Calu3 (cell line): ENCODE measurements around the gene PCARE. TPM values are rescaled to one million over a fixed set of nuclear protein-coding genes. Genes with fewer than 3 reads are reported as not detected.

Experiments used
- BruUV-seq: library from RNA; stranded (reverse); fragments of 400-500 nt; replicated peaks from 2 replicates; lab custom pipeline; 2021; lab: Mats Ljungman, UMichigan
- CTCF ChIA-PET: fragments of 300-600 bp; sonication (Branson Sonifier 250); formaldehyde crosslinking; loops from one replicate; lab custom pipeline; 2022; ENCODE audit warnings: antibody characterized with exemption; lab: Charles Lee
- DNase-seq: peaks from one replicate; pipeline ENCODE4 v3.0.0; 2022
- H3K27ac Mint-ChIP-seq: one replicate; pipeline ENCODE4 v1.8.0; 2022; ENCODE audit warnings: mixed read lengths; ENCODE audit not compliant: unreplicated experiment
- H3K27me3 Mint-ChIP-seq: one replicate; pipeline ENCODE4 v1.8.0; 2022; ENCODE audit warnings: mixed read lengths; ENCODE audit not compliant: unreplicated experiment
- H3K36me3 Mint-ChIP-seq: one replicate; pipeline ENCODE4 v1.8.0; 2022; ENCODE audit warnings: mild to moderate bottlenecking, moderate library complexity, mixed read lengths; ENCODE audit not compliant: insufficient read depth, unreplicated experiment
- H3K4me1 Mint-ChIP-seq: one replicate; pipeline ENCODE4 v1.8.0; 2022; ENCODE audit warnings: mild to moderate bottlenecking, low read depth, mixed read lengths; ENCODE audit not compliant: unreplicated experiment
- H3K4me3 Mint-ChIP-seq: one replicate; pipeline ENCODE4 v1.8.0; 2022; ENCODE audit warnings: mild to moderate bottlenecking, low read depth, moderate library complexity, mixed read lengths; ENCODE audit not compliant: unreplicated experiment
- H3K9me3 Mint-ChIP-seq: one replicate; pipeline ENCODE4 v1.8.0; 2022; ENCODE audit warnings: low read depth, mixed read lengths; ENCODE audit not compliant: unreplicated experiment
- intact Hi-C: fragments of 100-400 bp; cut with micrococcal nuclease; formaldehyde crosslinking; loops from one replicate; pipeline ENCODE4 v1.10.0; 2022; ENCODE audit not compliant: unreplicated experiment
- total RNA-seq: library from RNA; stranded (reverse); gene quantifications from 2 replicates; pipeline ENCODE4 v1.2.3, GENCODE V29; 2022
- TF ChIP-seq, protein P1 (sequence below): fragments of 200-600 bp; IDR thresholded peaks from one replicate; pipeline ENCODE4 v1.8.0; 2022; ENCODE audit warnings: antibody characterized with exemption; ENCODE audit not compliant: unreplicated experiment

PCARE gene
- total RNA-seq, 1 experiment from 2014 or later, result not detected

DNA sequence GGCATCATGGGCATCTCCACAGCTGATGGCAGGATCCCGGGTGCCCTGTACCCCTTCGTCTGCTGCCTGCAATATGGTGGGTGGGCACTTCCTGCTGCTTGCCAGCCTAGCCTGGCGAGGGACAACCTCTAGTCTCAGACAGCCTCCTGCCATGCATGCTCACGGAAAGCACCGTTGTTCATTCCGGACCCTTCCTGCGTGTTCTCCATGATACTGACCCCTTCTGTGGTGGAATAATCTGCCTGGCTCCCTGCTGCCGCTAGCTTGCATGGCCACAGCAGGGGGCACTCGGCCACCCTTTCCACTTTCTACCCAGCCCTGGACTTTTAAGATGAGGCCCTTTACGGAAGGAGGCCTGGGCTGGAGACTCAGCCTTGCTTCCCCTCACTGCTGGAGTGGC lies 12.0 kb downstream of the PCARE start:
- Mint-ChIP-seq H3K9me3 (no peaks in the 10 kb centered on the region), H3K4me1 (peaks cover 13% of the 10 kb centered on the region), H3K27me3 (no peaks in the 10 kb centered on the region), H3K4me3 (no peak overlapping the region), H3K27ac (no peak overlapping the region), H3K36me3 (no peaks in the 10 kb centered on the region)
- intact Hi-C loops, result no loop called here
- BruUV-seq, result no TSS peak
- DNase-seq, result no peak
- CTCF ChIA-PET, result no interaction called here
- TF ChIP-seq, protein P1, sequence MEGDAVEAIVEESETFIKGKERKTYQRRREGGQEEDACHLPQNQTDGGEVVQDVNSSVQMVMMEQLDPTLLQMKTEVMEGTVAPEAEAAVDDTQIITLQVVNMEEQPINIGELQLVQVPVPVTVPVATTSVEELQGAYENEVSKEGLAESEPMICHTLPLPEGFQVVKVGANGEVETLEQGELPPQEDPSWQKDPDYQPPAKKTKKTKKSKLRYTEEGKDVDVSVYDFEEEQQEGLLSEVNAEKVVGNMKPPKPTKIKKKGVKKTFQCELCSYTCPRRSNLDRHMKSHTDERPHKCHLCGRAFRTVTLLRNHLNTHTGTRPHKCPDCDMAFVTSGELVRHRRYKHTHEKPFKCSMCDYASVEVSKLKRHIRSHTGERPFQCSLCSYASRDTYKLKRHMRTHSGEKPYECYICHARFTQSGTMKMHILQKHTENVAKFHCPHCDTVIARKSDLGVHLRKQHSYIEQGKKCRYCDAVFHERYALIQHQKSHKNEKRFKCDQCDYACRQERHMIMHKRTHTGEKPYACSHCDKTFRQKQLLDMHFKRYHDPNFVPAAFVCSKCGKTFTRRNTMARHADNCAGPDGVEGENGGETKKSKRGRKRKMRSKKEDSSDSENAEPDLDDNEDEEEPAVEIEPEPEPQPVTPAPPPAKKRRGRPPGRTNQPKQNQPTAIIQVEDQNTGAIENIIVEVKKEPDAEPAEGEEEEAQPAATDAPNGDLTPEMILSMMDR, result no peak

DNA sequence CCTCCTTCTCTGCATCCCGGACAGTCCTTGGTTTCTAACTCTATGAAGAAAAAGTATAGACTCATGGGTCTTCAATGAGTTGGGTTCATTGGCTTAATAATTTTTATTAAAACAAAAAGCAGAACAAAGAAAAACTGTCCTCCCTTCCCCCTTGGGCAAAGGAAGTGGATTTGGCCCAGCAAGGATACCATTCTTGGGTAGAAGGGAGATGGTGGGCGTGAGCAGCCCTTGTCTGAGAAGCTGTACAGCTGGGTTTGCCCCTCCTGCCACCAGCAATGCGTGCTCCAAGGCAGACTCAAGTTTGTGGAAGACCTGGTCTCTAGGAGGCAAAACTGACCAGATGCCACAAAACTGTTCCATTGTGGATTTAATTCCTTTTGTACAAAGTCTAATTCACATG lies 12.7 kb downstream of the PCARE start:
- Mint-ChIP-seq H3K9me3 (no peaks in the 10 kb centered on the region), H3K27me3 (no peaks in the 10 kb centered on the region), H3K36me3 (no peaks in the 10 kb centered on the region), H3K27ac (no peak overlapping the region), H3K4me3 (no peak overlapping the region), H3K4me1 (peaks cover 20% of the 10 kb centered on the region)
- no peak for DNase-seq
- no TSS peak for BruUV-seq
- intact Hi-C loops, result no loop called here
- CTCF ChIA-PET, result no interaction called here
- TF ChIP-seq, protein P1, result no peak

DNA sequence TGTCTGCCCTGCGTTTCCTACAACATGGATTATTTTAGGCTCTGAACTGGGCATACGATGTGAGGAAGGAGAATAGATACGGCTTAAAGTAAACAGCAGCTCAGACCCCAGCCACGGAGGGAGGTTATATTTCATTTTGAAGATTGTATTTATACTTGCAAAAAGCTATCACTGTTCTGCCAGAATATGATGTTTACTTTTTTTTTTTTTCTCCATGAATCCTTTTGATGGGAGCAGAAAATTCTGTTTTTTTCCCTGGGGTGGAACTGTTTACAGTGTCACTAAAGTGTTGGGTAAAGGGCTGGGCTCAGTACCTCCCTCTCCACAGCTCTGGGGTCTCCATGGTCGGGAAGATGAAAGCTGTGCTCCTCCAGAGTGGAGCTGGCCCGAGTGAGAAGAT lies 13.1 kb downstream of the PCARE start:
- CTCF ChIA-PET, result no interaction called here
- intact Hi-C loops, result no loop called here
- Mint-ChIP-seq H3K36me3 (no peaks in the 10 kb centered on the region), H3K4me1 (peaks cover 25% of the 10 kb centered on the region), H3K27me3 (no peaks in the 10 kb centered on the region), H3K27ac (no peak overlapping the region), H3K9me3 (no peaks in the 10 kb centered on the region), H3K4me3 (no peak overlapping the region)
- no TSS peak for BruUV-seq
- no peak for DNase-seq
- TF ChIP-seq, protein P1, result no peak

DNA sequence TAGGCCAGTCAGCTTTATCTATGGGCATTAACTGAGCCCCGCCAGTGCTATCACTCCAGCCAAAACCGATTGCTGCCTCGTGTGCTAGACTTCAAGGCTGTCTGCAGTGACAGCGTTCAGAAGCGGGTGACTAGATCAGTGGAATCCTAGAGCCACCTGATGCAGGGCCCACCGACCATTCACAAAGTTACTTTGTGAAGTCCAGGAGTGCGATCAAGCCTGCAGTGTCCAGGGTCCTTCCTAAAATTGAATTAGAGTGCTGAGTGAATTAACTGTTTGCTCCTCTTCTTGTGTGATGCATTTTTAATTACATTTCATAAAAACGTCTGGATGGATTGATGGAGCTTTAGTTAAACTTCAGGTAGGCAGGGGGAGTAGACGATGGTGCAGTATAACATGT lies 13.9 kb downstream of the PCARE start:
- peaks cover 28% of the 10 kb centered on the region for H3K4me1 Mint-ChIP-seq
- CTCF ChIA-PET, result no interaction called here
- DNase-seq, result no peak
- H3K36me3 Mint-ChIP-seq, result no peaks in the 10 kb centered on the region
- TF ChIP-seq, protein P1, result no peak
- no peaks in the 10 kb centered on the region for H3K9me3 Mint-ChIP-seq
- H3K4me3 Mint-ChIP-seq, result no peak overlapping the region
- intact Hi-C loops, result no loop called here
- BruUV-seq, result no TSS peak
- no peak overlapping the region for H3K27ac Mint-ChIP-seq
- no peaks in the 10 kb centered on the region for H3K27me3 Mint-ChIP-seq
